Vagina (tissue), 2 donors: ENCODE measurements around the gene ASB4.

ENCODE experiments used
- CTCF ChIP-seq, 3 experiments: fragments of 450-650 bp in 2 of 3; fragments of 200-600 bp in 1 of 3; sonication (generic) in 1 of 3; IDR thresholded peaks; one replicate each; pipeline ENCODE4 v1.5.1; 2017 to 2019; ENCODE audit warnings: antibody characterized with exemption in 3 of 3, mild to moderate bottlenecking in 2 of 3, moderate library complexity in 2 of 3
- POLR2AphosphoS5 ChIP-seq, 2 donors: sonication (generic); formaldehyde crosslinking; IDR thresholded peaks; one replicate each; pipeline ENCODE4 v1.9.0; 2017; ENCODE audit warnings: antibody characterized with exemption in 2 of 2, mild to moderate bottlenecking in 2 of 2, low read depth in 1 of 2; ENCODE audit not compliant: insufficient read depth in 1 of 2

DNA sequence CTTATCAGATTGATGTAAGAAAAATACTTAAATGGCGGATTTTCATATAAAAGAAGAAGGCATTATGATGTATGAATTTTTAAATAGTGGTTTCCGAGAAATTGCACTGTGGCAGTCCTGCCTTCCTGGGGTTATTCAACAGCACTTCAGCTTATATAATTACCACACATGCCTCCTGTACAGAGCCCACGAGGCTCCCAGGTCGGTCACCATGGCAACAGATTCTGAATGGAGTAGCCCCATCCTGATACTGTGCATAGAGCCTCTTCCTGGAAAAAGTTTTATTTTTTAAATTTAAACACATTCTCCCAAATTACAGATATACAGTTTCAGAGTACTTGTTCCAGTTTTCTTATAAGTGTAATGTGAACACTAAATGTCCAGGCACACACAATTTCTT is 15.9 kb upstream of the ASB4 start:
- no peak for TF ChIP-seq CTCF (IDR thresholded peaks at IDR 0.05)
- TF ChIP-seq POLR2AphosphoS5 (IDR thresholded peaks at IDR 0.05; ENCODE audit: insufficient read depth in 1 of 2, low read depth in 1 of 2), result no peak
